ENCODE data around the gene AGPAT2. TPM values are rescaled to one million over a fixed set of nuclear protein-coding genes. Genes with fewer than 3 reads are reported as not detected.

The AGPAT2 gene
- polyA plus RNA-seq, 1 of the 3 experiments (the other 2 are of a cell fraction) = 46.8 TPM

DNA sequence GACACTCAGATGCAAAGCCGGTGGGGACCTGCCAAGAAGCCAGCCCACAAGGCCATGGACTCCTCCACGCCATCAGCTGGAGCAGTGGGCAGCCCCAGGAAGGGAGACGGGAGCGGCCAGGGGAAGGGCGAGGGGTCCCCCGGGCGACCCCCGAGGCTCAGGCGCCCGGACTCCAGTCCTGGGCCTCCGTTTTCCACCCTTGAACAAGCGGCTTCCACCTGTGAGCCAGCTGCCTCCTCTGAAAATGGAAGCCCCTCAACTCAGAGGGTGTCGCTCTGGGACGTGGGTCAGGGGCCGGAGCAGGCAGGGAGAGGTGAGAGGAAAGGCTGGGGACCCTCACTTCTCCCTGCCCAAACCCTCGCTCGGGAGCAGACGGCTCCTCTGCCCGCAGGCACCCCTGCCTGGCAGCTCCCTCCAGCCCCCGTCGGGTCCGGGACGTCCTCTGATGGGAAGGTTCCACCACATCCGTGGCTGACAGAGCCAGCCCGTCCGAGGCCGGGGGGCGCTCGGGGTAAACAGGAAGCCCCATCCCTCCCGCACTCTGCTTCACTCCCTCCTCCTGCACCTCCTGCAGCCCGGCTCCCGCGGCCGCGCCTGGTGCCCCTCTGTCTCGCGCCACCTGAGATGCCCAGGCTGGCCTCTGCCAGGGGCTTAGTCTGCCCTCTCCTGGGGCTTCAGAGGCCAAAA is 28.3 kb downstream of the AGPAT2 start:
- Histone ChIP-seq H3K4me1 (ENCODE audit: control insufficient read depth in 1 of 2, insufficient read depth in 2 of 2, low read depth in 1 of 2, low read length in 1 of 2) (peaks cover 5 to 11% of the 10 kb centered on the region in 2 experiments; a peak in 2 of 4 replicates), H3K9me2 (no peaks in the 10 kb centered on the region), H3K27ac (ENCODE audit: low read depth in 2 of 2, low read length in 1 of 2) (no peak overlapping the region), H3K4me3 (ENCODE audit: low read depth in 2 of 2, low read length in 1 of 2) (no peak overlapping the region), H3K9ac (no peak overlapping the region), H4K20me1 (ENCODE audit: insufficient read depth) (no peaks in the 10 kb centered on the region), H3K4me2 (no peak overlapping the region), H3K9me3 (no peaks in the 10 kb centered on the region), H3F3A (replicated peaks; ENCODE audit: insufficient read depth) (no peaks in the 10 kb centered on the region), H3K79me2 (ENCODE audit: insufficient read depth) (no peaks in the 10 kb centered on the region), H3K36me3 (replicated peaks in 1 of 2; ENCODE audit: control insufficient read depth in 1 of 2, insufficient read depth in 2 of 2, low read length in 1 of 2) (no peaks in the 10 kb centered on the region), H3K27me3 (ENCODE audit: insufficient read depth) (no peaks in the 10 kb centered on the region), H2AFZ (ENCODE audit: low read depth) (no peak overlapping the region)
- ChIA-PET POLR2A (no interaction called here), CTCF (interaction anchor here (0.9 kb wide), 1 partner anchor 10 kb away, joined by 3 read pairs; no protein-coding TSS in a partner anchor)
- WGBS (ENCODE audit: low lambda C conversion rate) = 54% methylated on average over 18 of the region's 37 CpGs
- DNase-seq = no peak
- TF ChIP-seq MAX (IDR thresholded peaks at IDR 0.05; ENCODE audit: low read depth) = no peak
- TF ChIP-seq EP300 (IDR thresholded peaks at IDR 0.05; ENCODE audit: borderline replicate concordance in 1 of 2, low read depth in 1 of 2, low read length in 1 of 2) = no peak
- no peak for TF ChIP-seq REST (IDR thresholded peaks at IDR 0.05; ENCODE audit: low read depth, low read length)
- no peak for TF ChIP-seq POLR2AphosphoS5 (IDR thresholded peaks at IDR 0.05; ENCODE audit: low read depth, low read length)
- TF ChIP-seq EZH2phosphoT487 (IDR thresholded peaks at IDR 0.05; ENCODE audit: borderline replicate concordance, low read depth) = no peak
- no peak for TF ChIP-seq FOXJ3 (CRISPR knock-in tag; IDR thresholded peaks at IDR 0.05)
- no peak for TF ChIP-seq GATA2 (CRISPR knock-in tag; IDR thresholded peaks at IDR 0.05)
- TF ChIP-seq, protein P1, sequence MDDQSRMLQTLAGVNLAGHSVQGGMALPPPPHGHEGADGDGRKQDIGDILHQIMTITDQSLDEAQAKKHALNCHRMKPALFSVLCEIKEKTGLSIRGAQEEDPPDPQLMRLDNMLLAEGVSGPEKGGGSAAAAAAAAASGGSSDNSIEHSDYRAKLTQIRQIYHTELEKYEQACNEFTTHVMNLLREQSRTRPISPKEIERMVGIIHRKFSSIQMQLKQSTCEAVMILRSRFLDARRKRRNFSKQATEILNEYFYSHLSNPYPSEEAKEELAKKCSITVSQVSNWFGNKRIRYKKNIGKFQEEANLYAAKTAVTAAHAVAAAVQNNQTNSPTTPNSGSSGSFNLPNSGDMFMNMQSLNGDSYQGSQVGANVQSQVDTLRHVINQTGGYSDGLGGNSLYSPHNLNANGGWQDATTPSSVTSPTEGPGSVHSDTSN (IDR thresholded peaks at IDR 0.05) = no peak
- no peak for TF ChIP-seq ZBTB33 (IDR thresholded peaks at IDR 0.05; ENCODE audit: borderline replicate concordance, low read depth)
- TF ChIP-seq RAD21 (IDR thresholded peaks at IDR 0.05; ENCODE audit: low read length) = no peak
- no peak for TF ChIP-seq FOXM1 (IDR thresholded peaks at IDR 0.05; ENCODE audit: low read depth)
- TF ChIP-seq TAF1 (IDR thresholded peaks at IDR 0.05; ENCODE audit: borderline replicate concordance, low read depth, low read length) = no peak
- no peak for TF ChIP-seq RCOR1 (IDR thresholded peaks at IDR 0.05; ENCODE audit: low read length)
- no peak for TF ChIP-seq JUND (IDR thresholded peaks at IDR 0.05)
- TF ChIP-seq USF2 (IDR thresholded peaks at IDR 0.05; ENCODE audit: borderline replicate concordance, low read depth, low read length) = no peak
- TF ChIP-seq SMC3 (IDR thresholded peaks at IDR 0.05; ENCODE audit: low read depth, low read length) = no peak
- TF ChIP-seq FOSL2 (IDR thresholded peaks at IDR 0.05; ENCODE audit: borderline replicate concordance, low read depth) = no peak
- no peak for TF ChIP-seq CHD2 (IDR thresholded peaks at IDR 0.05; ENCODE audit: low read length, partially characterized antibody)
- no peak for TF ChIP-seq RFX5 (IDR thresholded peaks at IDR 0.05; ENCODE audit: low read length)
- TF ChIP-seq GABPA (IDR thresholded peaks at IDR 0.05; ENCODE audit: low read depth) = no peak
